ENCODE results near the gene CAPN6. TPM values are rescaled to one million over a fixed set of nuclear protein-coding genes. Genes with fewer than 3 reads are reported as not detected.

Gene CAPN6, protein sequence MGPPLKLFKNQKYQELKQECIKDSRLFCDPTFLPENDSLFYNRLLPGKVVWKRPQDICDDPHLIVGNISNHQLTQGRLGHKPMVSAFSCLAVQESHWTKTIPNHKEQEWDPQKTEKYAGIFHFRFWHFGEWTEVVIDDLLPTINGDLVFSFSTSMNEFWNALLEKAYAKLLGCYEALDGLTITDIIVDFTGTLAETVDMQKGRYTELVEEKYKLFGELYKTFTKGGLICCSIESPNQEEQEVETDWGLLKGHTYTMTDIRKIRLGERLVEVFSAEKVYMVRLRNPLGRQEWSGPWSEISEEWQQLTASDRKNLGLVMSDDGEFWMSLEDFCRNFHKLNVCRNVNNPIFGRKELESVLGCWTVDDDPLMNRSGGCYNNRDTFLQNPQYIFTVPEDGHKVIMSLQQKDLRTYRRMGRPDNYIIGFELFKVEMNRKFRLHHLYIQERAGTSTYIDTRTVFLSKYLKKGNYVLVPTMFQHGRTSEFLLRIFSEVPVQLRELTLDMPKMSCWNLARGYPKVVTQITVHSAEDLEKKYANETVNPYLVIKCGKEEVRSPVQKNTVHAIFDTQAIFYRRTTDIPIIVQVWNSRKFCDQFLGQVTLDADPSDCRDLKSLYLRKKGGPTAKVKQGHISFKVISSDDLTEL
- total RNA-seq (1 to 10 TPM in 1 of 2 donors, under 1 TPM in 1; 0.29 to 3.8 TPM), polyA plus RNA-seq (ENCODE audit: insufficient read length in 6 of 6) (10 to 100 TPM; 12.5 to 25.4 (median 16.8) TPM)
- long read RNA-seq, donor 1, partial matches to known transcripts: 0 of 4 reads
- long read RNA-seq, donor 1, other reads (novel, unspliced or antisense): 0 of 4 reads
- long read RNA-seq, donor 2, partial matches to known transcripts: 0 of 3 reads
- long read RNA-seq, donor 2, other reads (novel, unspliced or antisense): 0 of 3 reads
- long read RNA-seq, donor 3, partial matches to known transcripts: 0 of 3 reads
- long read RNA-seq, donor 3, other reads (novel, unspliced or antisense): 0 of 3 reads
- long read RNA-seq, donor 4, partial matches to known transcripts: 1 of 1 reads
- long read RNA-seq, donor 4, other reads (novel, unspliced or antisense): 0 of 1 reads
- long read RNA-seq, donor 5, partial matches to known transcripts: 22 of 23 reads
- long read RNA-seq, donor 5, other reads (novel, unspliced or antisense): 0 of 23 reads
- long read RNA-seq, donor 6, partial matches to known transcripts: 0 of 4 reads
- long read RNA-seq, donor 6, other reads (novel, unspliced or antisense): 0 of 4 reads
- long read RNA-seq, donor 7, partial matches to known transcripts: 0 of 1 reads
- long read RNA-seq, donor 7, other reads (novel, unspliced or antisense): 0 of 1 reads
- long read RNA-seq, donor 8, partial matches to known transcripts: 0 of 2 reads
- long read RNA-seq, donor 8, other reads (novel, unspliced or antisense): 0 of 2 reads
- long read RNA-seq, donor 9: 0 reads
- long read RNA-seq, donor 10: 0 reads
- long read RNA-seq, donor 11: 0 reads
- long read RNA-seq, donor 12, partial matches to known transcripts: 0 of 2 reads
- long read RNA-seq, donor 12, other reads (novel, unspliced or antisense): 0 of 2 reads

DNA sequence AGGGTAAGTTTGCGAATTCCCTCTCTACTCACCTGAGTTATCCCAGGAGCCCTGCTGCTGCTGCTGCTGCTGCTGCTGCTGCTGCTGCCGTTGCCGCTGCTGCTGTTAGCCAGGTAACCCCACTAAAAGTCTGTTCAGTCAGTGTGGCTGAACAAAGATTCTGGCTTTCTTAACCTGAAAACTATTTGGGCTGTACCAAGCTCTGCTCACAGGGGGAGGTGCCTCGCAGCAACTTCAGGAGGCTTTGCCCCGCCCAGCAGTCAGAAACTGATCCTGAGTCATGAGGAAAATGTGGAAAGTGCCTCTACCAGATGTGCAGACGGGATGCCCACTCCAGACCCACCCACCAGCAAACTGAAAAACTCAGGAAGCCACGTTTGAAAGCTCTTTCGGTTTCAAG, at the start of gene CAPN6:
CAPN6 (minus strand) TSS at position 145 of the 400 bp plus-strand sequence. CDS start 6,547 bp downstream, outside the sequence.
- Histone ChIP-seq H3K4me3 (no peak within 1 kb of the TSS), H3K4me1 (no peaks in the 10 kb centered on the region), H3K36me3 (no peaks in the 10 kb centered on the region), H3K9me3 (no peaks in the 10 kb centered on the region), H3K27ac (no peak within 1 kb of the TSS), H3K27me3 (peaks cover 0 to 18% of the 10 kb centered on the region in 2 donors)
- intact Hi-C loops (cut with DNase I): no loop called here
- ATAC-seq: peak; percentile 81
- TF ChIP-seq, protein P1, sequence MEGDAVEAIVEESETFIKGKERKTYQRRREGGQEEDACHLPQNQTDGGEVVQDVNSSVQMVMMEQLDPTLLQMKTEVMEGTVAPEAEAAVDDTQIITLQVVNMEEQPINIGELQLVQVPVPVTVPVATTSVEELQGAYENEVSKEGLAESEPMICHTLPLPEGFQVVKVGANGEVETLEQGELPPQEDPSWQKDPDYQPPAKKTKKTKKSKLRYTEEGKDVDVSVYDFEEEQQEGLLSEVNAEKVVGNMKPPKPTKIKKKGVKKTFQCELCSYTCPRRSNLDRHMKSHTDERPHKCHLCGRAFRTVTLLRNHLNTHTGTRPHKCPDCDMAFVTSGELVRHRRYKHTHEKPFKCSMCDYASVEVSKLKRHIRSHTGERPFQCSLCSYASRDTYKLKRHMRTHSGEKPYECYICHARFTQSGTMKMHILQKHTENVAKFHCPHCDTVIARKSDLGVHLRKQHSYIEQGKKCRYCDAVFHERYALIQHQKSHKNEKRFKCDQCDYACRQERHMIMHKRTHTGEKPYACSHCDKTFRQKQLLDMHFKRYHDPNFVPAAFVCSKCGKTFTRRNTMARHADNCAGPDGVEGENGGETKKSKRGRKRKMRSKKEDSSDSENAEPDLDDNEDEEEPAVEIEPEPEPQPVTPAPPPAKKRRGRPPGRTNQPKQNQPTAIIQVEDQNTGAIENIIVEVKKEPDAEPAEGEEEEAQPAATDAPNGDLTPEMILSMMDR (IDR thresholded peaks at IDR 0.05): no peak
- DNase-seq: peak in 1 of 4 donors; percentile 21

DNA sequence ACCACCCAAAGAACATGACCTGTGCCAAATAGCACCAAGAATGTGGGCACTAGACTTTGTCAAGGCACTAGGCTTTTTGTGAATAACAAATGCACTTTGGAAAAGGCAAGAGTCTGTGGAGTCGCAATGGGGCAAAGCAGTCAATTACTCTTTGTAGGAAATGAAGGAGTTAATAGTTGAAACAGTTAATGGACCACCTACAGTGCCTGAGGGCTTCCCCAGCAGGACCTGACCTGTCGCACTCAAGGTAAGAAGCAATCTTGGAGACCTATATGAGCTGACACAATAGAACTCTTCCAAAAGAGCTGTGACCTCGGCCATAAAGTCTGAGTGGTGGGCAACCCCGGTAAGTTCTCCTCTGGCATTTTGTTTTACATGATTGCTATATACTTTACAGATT, 49.2 kb upstream of the CAPN6 start:
- Histone ChIP-seq H3K36me3 (no peaks in the 10 kb centered on the region), H3K27ac (no peak overlapping the region), H3K4me3 (no peak overlapping the region), H3K9me3 (no peaks in the 10 kb centered on the region), H3K27me3 (no peaks in the 10 kb centered on the region), H3K4me1 (no peaks in the 10 kb centered on the region)
- intact Hi-C loops (cut with DNase I): no loop called here
- TF ChIP-seq, protein P1 (IDR thresholded peaks at IDR 0.05): no peak
- ATAC-seq (no peak), DNase-seq (no peak)

DNA sequence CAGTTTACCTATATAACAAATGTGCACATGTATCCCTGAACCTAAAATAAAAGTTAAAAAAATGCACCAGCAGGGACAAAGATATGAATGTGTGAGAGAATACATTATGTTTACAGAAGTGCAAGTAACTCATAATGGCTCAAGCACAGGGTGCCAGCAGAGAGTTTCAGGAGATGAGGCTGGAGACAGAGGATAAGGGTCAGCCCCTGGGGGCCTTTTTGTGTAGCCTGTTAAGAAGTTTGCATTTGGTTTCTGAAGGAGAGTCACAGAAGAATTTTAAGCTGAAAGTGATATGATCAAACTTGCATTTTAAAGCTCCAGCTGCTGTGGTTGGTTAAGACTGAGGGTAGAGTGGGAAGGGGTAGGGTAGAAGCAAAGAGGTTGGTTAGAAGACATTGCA, 48.6 kb upstream of the CAPN6 start:
- H3K4me3 ChIP-seq: no peak overlapping the region

DNA sequence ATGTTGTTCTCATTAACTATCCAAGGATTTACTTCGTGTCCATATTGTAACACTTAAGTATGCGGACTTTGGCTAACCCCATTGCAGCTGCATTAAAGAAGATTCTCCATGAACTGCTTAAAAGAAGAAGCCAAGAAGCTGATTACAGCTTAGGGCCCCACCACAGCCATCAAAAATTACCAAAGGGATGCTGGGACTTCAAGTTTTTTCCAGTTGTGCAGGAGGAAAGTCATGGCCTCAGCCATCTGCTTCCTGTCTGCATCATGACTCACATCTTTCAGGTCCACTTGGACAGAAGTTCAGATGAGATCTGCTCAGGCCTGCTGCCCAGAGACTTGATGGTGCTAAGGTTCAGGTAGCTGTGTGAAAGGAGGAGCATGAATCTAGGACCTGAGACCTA, 38.8 kb upstream of the CAPN6 start:
- intact Hi-C loops (cut with DNase I): no loop called here
- Histone ChIP-seq H3K9me3 (no peaks in the 10 kb centered on the region), H3K4me1 (no peaks in the 10 kb centered on the region), H3K27me3 (peaks cover 0 to 12% of the 10 kb centered on the region in 2 donors), H3K36me3 (no peaks in the 10 kb centered on the region), H3K27ac (no peak overlapping the region), H3K4me3 (no peak overlapping the region)
- DNase-seq (no peak), ATAC-seq (no peak)
- TF ChIP-seq, protein P1 (IDR thresholded peaks at IDR 0.05): no peak

More for the DNA sequence above, 48.6 kb upstream of the CAPN6 start:
- H3K27ac ChIP-seq: no peak overlapping the region
- no peaks in the 10 kb centered on the region for H3K27me3 ChIP-seq
- ATAC-seq (no peak), DNase-seq (no peak)
- H3K9me3 ChIP-seq: no peaks in the 10 kb centered on the region
- TF ChIP-seq, protein P1 (IDR thresholded peaks at IDR 0.05): no peak
- intact Hi-C loops (cut with DNase I): no loop called here
- H3K36me3 ChIP-seq: no peaks in the 10 kb centered on the region
- no peaks in the 10 kb centered on the region for H3K4me1 ChIP-seq

Data from left lung (tissue), 14 donors.